ENCODE measurements around the gene SGIP1. TPM values are rescaled to one million over a fixed set of nuclear protein-coding genes. Genes with fewer than 3 reads are reported as not detected.

The SGIP1 gene
- total RNA-seq, 4 donors from 2014 or later = 3.9 to 14.7 (median 6.5) TPM

GRCh38 chr1:66623812-66624211 lies 89.9 kb downstream of the SGIP1 start:
- Histone ChIP-seq H3K4me3 (no peak overlapping the region), H3K27ac (no peak overlapping the region), H3K9me3 (peaks cover 0 to 8% (median 0%) of the 10 kb centered on the region in 4 donors), H3K36me3 (no peaks in the 10 kb centered on the region), H3K27me3 (no peaks in the 10 kb centered on the region), H3K4me1 (no peaks in the 10 kb centered on the region)
- WGBS, 2 donors = 45 to 46% methylated on average over 1 of the region's 1 CpG
- DNase-seq (ENCODE audit: low spot score in 2 of 2) = no peak
- TF ChIP-seq POLR2A (IDR thresholded peaks at IDR 0.05) = no peak
- TF ChIP-seq CTCF (IDR thresholded peaks at IDR 0.05) = no peak
- TF ChIP-seq EP300 (IDR thresholded peaks at IDR 0.05) = no peak

GRCh38 chr1:66624412-66625060 lies 90.6 kb downstream of the SGIP1 start:
- DNase-seq (ENCODE audit: low spot score in 2 of 2) = no peak
- H3K9me3 ChIP-seq = peaks cover 0 to 8% (median 0%) of the 10 kb centered on the region in 4 donors
- no peaks in the 10 kb centered on the region for H3K4me1 ChIP-seq
- WGBS, 2 donors = 88% methylated on average over 1 of the region's 1 CpG
- no peaks in the 10 kb centered on the region for H3K36me3 ChIP-seq
- no peaks in the 10 kb centered on the region for H3K27me3 ChIP-seq
- TF ChIP-seq POLR2A (IDR thresholded peaks at IDR 0.05) (no peak), EP300 (IDR thresholded peaks at IDR 0.05) (no peak), CTCF (IDR thresholded peaks at IDR 0.05) (no peak)
- no peak overlapping the region for H3K27ac ChIP-seq
- H3K4me3 ChIP-seq = no peak overlapping the region

- DNase-seq (ENCODE audit: low spot score in 2 of 2) = no peak
- Histone ChIP-seq H3K4me1 (no peaks in the 10 kb centered on the region), H3K9me3 (peaks cover 0 to 6% (median 0%) of the 10 kb centered on the region in 4 donors), H3K27me3 (no peaks in the 10 kb centered on the region), H3K4me3 (no peak overlapping the region), H3K27ac (no peak overlapping the region), H3K36me3 (no peaks in the 10 kb centered on the region)
- TF ChIP-seq POLR2A (IDR thresholded peaks at IDR 0.05) (no peak), CTCF (IDR thresholded peaks at IDR 0.05) (no peak), EP300 (IDR thresholded peaks at IDR 0.05) (no peak)
Measured at GRCh38 chr1:66626261-66626660, 92.3 kb downstream of the SGIP1 start.

GRCh38 chr1:66628926-66629325 lies 95.0 kb downstream of the SGIP1 start:
- TF ChIP-seq CTCF (IDR thresholded peaks at IDR 0.05) = no peak
- no peak for TF ChIP-seq EP300 (IDR thresholded peaks at IDR 0.05)
- TF ChIP-seq POLR2A (IDR thresholded peaks at IDR 0.05) = no peak
- no peak overlapping the region for H3K4me3 ChIP-seq
- no peak for DNase-seq (ENCODE audit: low spot score in 2 of 2)
- H3K36me3 ChIP-seq = no peaks in the 10 kb centered on the region
- no peaks in the 10 kb centered on the region for H3K9me3 ChIP-seq
- H3K27ac ChIP-seq = no peak overlapping the region
- 50 to 68% methylated on average over 1 of the region's 1 CpG for WGBS, 2 donors
- no peaks in the 10 kb centered on the region for H3K4me1 ChIP-seq
- H3K27me3 ChIP-seq = no peaks in the 10 kb centered on the region

- 48 to 58% methylated on average over 1 of the region's 1 CpG for WGBS, 2 donors
- Histone ChIP-seq H3K27me3 (no peaks in the 10 kb centered on the region), H3K36me3 (no peaks in the 10 kb centered on the region), H3K4me3 (no peak overlapping the region), H3K27ac (no peak overlapping the region), H3K4me1 (no peaks in the 10 kb centered on the region), H3K9me3 (no peaks in the 10 kb centered on the region)
- TF ChIP-seq EP300 (IDR thresholded peaks at IDR 0.05) (no peak), CTCF (IDR thresholded peaks at IDR 0.05) (no peak), POLR2A (IDR thresholded peaks at IDR 0.05) (no peak)
- DNase-seq (ENCODE audit: low spot score in 2 of 2) = no peak
Measured at GRCh38 chr1:66633159-66633558, 99.2 kb downstream of the SGIP1 start.
